Endothelial cell of umbilical vein (primary cell): ENCODE results near the gene FBXO2. TPM values are rescaled to one million over a fixed set of nuclear protein-coding genes. Genes with fewer than 3 reads are reported as not detected.

ENCODE experiments used
- BruUV-seq: library from RNA; stranded (reverse); fragments of 400-500 nt; replicated peaks from 2 replicates; lab custom pipeline; 2021; lab: Mats Ljungman, UMichigan
- CTCF ChIA-PET: fragments of 300-600, 350-600 bp; sonication (Branson Sonifier 250); formaldehyde crosslinking; loops from one replicate; lab custom pipeline; 2021; ENCODE audit warnings: antibody characterized with exemption, inconsistent platforms; lab: Charles Lee
- POLR2A ChIA-PET: fragments of 300-600, 350-600 bp; sonication (Branson Sonifier 250); formaldehyde crosslinking; loops from one replicate; lab custom pipeline; 2021; ENCODE audit warnings: antibody characterized with exemption, inconsistent platforms; lab: Charles Lee
- DNase-seq: peaks from one replicate; pipeline ENCODE4 v3.0.0-alpha.2; 2011; ENCODE audit warnings: low read depth, low spot score
- FAIRE-seq: peaks from 2 replicates; lab custom pipeline; 2011; peaks lifted over from hg19 to GRCh38; lab: Jason Lieb, UNC
- H2AFZ ChIP-seq: 2 replicates; pipeline ENCODE4 v1.6.0; 2012; ENCODE audit warnings: low read depth, low read length, control low read depth, inconsistent platforms
- H3K27ac ChIP-seq: 2 replicates; pipeline ENCODE4 v1.5.1; 2011; ENCODE audit warnings: low read depth, mild to moderate bottlenecking, control low read depth, low read length, moderate library complexity; ENCODE audit not compliant: insufficient read depth
- H3K27me3 ChIP-seq, 2 experiments: 2 replicates each; pipeline versions ENCODE4 v1.6.0 to v1.6.1; 2011; ENCODE audit warnings: low read length in 2 of 2, mixed read lengths in 1 of 2; ENCODE audit not compliant: control insufficient read depth in 2 of 2, insufficient read depth in 2 of 2
- H3K36me3 ChIP-seq, 2 experiments: 2 replicates in 1 of 2; 3 replicates in 1 of 2; pipeline ENCODE4 v1.5.1; 2011; ENCODE audit warnings: low read length in 2 of 2, mild to moderate bottlenecking in 1 of 2, moderate library complexity in 1 of 2; ENCODE audit not compliant: control insufficient read depth in 2 of 2, insufficient read depth in 2 of 2; ENCODE audit errors: extremely low read depth in 1 of 2
- H3K4me1 ChIP-seq: 3 replicates; pipeline ENCODE4 v1.5.1; 2011; ENCODE audit warnings: mild to moderate bottlenecking, low read length; ENCODE audit not compliant: control insufficient read depth, insufficient read depth; ENCODE audit errors: extremely low read depth
- H3K4me2 ChIP-seq: 2 replicates; pipeline ENCODE4 v1.6.1; 2011; ENCODE audit warnings: low read length, control low read depth, mixed read lengths; ENCODE audit not compliant: insufficient read depth
- H3K4me3 ChIP-seq, 3 experiments: fragments of 200-600 bp in 1 of 3; sonication (generic), shearing (Covaris generic) in 1 of 3; replicated peaks in 1 of 3; 2 replicates each; pipeline ENCODE4 v1.5.1; 2011 to 2016; ENCODE audit warnings: control low read depth in 3 of 3, low read length in 3 of 3, mild to moderate bottlenecking in 2 of 3, inconsistent platforms in 1 of 3, low read depth in 1 of 3, moderate library complexity in 1 of 3; ENCODE audit not compliant: insufficient read depth in 1 of 3
- H3K79me2 ChIP-seq: 2 replicates; pipeline ENCODE4 v1.6.0; 2012; ENCODE audit warnings: low read length, inconsistent platforms; ENCODE audit not compliant: control insufficient read depth, insufficient read depth
- H3K9ac ChIP-seq: replicated peaks from 2 replicates; pipeline ENCODE3; 2011; ENCODE audit warnings: low read length, control low read depth; ENCODE audit not compliant: insufficient read depth; ENCODE audit errors: extremely low read depth
- H3K9me1 ChIP-seq: replicated peaks from 3 replicates; pipeline ENCODE4 v1.6.0; 2011; ENCODE audit warnings: mild to moderate bottlenecking, low read length; ENCODE audit not compliant: control insufficient read depth, insufficient read depth; ENCODE audit errors: extremely low read depth
- H3K9me3 ChIP-seq: replicated peaks from 2 replicates; pipeline ENCODE4 v1.5.1; 2012; ENCODE audit warnings: low read length, inconsistent platforms; ENCODE audit not compliant: control insufficient read depth, insufficient read depth
- H4K20me1 ChIP-seq: replicated peaks from 2 replicates; pipeline ENCODE3; 2011; ENCODE audit warnings: mild to moderate bottlenecking, low read length; ENCODE audit not compliant: control insufficient read depth, insufficient read depth; ENCODE audit errors: extremely low read depth
- CTCF ChIP-seq, 2 donors: IDR thresholded peaks; 1 replicate in 1 of 2; 2 replicates in 1 of 2; pipeline ENCODE4 v1.5.1; 2011; ENCODE audit warnings: low read length in 2 of 2, mild to moderate bottlenecking in 2 of 2, moderate library complexity in 2 of 2, control low read depth in 1 of 2, inconsistent platforms in 1 of 2, low read depth in 1 of 2; ENCODE audit not compliant: insufficient read depth in 1 of 2; ENCODE audit errors: extremely low read depth in 1 of 2
- EZH2 ChIP-seq: IDR thresholded peaks from 2 replicates; pipeline ENCODE4 v1.6.1; 2012; ENCODE audit warnings: borderline replicate concordance, low read depth, mild to moderate bottlenecking, moderate library complexity, low read length, inconsistent platforms; ENCODE audit not compliant: severe bottlenecking
- FOS ChIP-seq: IDR thresholded peaks from 2 replicates; pipeline ENCODE4 v1.6.1; 2011; ENCODE audit warnings: mild to moderate bottlenecking, low read length, moderate library complexity, borderline replicate concordance; ENCODE audit not compliant: insufficient read depth
- GATA2 ChIP-seq: IDR thresholded peaks from 2 replicates; pipeline ENCODE4 v1.7.0; 2011; ENCODE audit warnings: low read depth, mild to moderate bottlenecking, moderate library complexity, mixed read lengths, low read length; ENCODE audit not compliant: insufficient read length, insufficient read depth
- JUN ChIP-seq: IDR thresholded peaks from 2 replicates; pipeline ENCODE4 v1.6.1; 2011; ENCODE audit warnings: borderline replicate concordance, low read depth; ENCODE audit not compliant: insufficient read length, insufficient read depth
- MYC ChIP-seq: IDR thresholded peaks from one replicate; pipeline ENCODE4 v1.6.1; 2011; ENCODE audit warnings: mild to moderate bottlenecking, low read depth, low read length
- POLR2A ChIP-seq: IDR thresholded peaks from 2 replicates; pipeline ENCODE4 v1.6.1; 2012; ENCODE audit warnings: low read depth, mild to moderate bottlenecking, control low read depth, low read length
- POLR2AphosphoS5 ChIP-seq: IDR thresholded peaks from 2 replicates; pipeline ENCODE4 v1.6.1; 2012; ENCODE audit warnings: low read depth, mild to moderate bottlenecking, control low read depth, low read length, moderate library complexity; ENCODE audit not compliant: insufficient read depth
- dilution Hi-C: fragments of 300-500 bp; cut with MboI; formaldehyde crosslinking; loops from one replicate; pipeline ENCODE4 v1.15.0; 2019; ENCODE audit warnings: low sequenced_read_pairs; ENCODE audit not compliant: extremely low pct_ligation_motif_present
- intact Hi-C: fragments of 100-400 bp; cut with micrococcal nuclease; formaldehyde crosslinking; loops from one replicate; pipeline ENCODE4 v1.10.0; 2022
- polyA plus RNA-seq, 4 experiments: library from polyadenylated mRNA; depleted of rRNA in 3 of 4; stranded (reverse) in 3 of 4; unstranded in 1 of 4; fragments of >200 nt; gene quantifications; 2 replicates each; pipeline versions ENCODE4 v1.2.1 to v1.2.3, GENCODE V29; 2011 to 2012; ENCODE audit warnings: missing spikeins in 1 of 4
- total RNA-seq: library from RNA; stranded (reverse); gene quantifications from 2 replicates; pipeline ENCODE4 v1.2.3, GENCODE V29; 2021
- TF ChIP-seq, protein P1 (sequence below): IDR thresholded peaks from 2 replicates; pipeline ENCODE4 v1.6.1; 2011; ENCODE audit not compliant: insufficient read depth, insufficient read length

Gene FBXO2
- total and polyA plus RNA-seq, 2 donors (not counting 3 experiments of a cell fraction or from before 2014, with no cell fraction given) = 0.42 to 0.91 TPM

DNA sequence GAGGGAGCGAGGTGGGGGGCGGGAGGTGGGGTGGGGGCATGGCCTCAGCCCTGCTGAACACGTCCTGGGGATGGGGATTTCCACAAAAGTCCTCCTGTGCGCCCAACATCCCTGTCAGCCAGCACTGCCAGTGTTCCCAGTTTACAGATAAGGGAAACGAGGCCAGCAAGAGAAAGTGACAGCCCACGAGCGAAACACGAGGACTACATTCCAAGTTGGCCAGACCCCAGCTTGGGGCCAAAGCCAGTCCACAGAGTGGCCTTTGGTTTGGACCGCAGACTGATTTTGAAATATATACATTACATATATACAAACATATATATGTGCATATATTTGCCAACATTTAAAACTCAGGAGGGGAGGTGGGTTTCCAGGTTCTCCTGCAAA is 5.0 kb downstream of the FBXO2 start:
- dilution Hi-C loops (no loop called here), intact Hi-C loops (no loop called here)
- CTCF ChIA-PET = interaction anchor here (1.4 to 12.8 kb wide), 11 partner anchors 12 to 612 kb away, joined by 4 to 373 read pairs (median 10); partner anchors contain the start of genes AGTRAP, FBXO6 and MTOR

More for the DNA sequence above, 5.0 kb downstream of the FBXO2 start:
- no peaks in the 10 kb centered on the region for H3K79me2 ChIP-seq
- H3K27ac ChIP-seq = no peak overlapping the region
- no peak for FAIRE-seq
- H4K20me1 ChIP-seq = no peaks in the 10 kb centered on the region
- no peak overlapping the region for H3K4me2 ChIP-seq
- no peak overlapping the region for H3K9ac ChIP-seq
- H3K9me3 ChIP-seq = no peaks in the 10 kb centered on the region
- no peak overlapping the region for H2AFZ ChIP-seq
- H3K9me1 ChIP-seq = no peaks in the 10 kb centered on the region
- POLR2A ChIA-PET = interaction anchor here (0.6 kb wide), 1 partner anchor 377 kb away, joined by 9 read pairs; no protein-coding TSS in a partner anchor
- no peaks in the 10 kb centered on the region for H3K27me3 ChIP-seq
- no peak overlapping the region for H3K4me3 ChIP-seq
- no peaks in the 10 kb centered on the region for H3K4me1 ChIP-seq
- no peak for TF ChIP-seq MYC
- TF ChIP-seq CTCF (IDR thresholded peaks at IDR 0.05; ENCODE audit: extremely low read depth in 1 of 2, insufficient read depth in 1 of 2, low read depth in 1 of 2, low read length in 2 of 2) = no peak
- no peak for TF ChIP-seq EZH2
- no peak for TF ChIP-seq JUN
- no peak for TF ChIP-seq POLR2AphosphoS5
- TF ChIP-seq FOS = no peak
- no peak for TF ChIP-seq GATA2
- TF ChIP-seq, protein P1, sequence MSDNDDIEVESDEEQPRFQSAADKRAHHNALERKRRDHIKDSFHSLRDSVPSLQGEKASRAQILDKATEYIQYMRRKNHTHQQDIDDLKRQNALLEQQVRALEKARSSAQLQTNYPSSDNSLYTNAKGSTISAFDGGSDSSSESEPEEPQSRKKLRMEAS = no peak
- no peak for TF ChIP-seq POLR2A
- BruUV-seq = no TSS peak
- H3K36me3 ChIP-seq = no peaks in the 10 kb centered on the region
- no peak for DNase-seq
